ENCODE results near the gene C1QB. TPM values are rescaled to one million over a fixed set of nuclear protein-coding genes. Genes with fewer than 3 reads are reported as not detected.

The C1QB gene
- total and polyA plus RNA-seq, 2 experiments from 2014 or later, result not detected

- H3K27ac ChIP-seq, result no peak overlapping the region
- TF ChIP-seq, protein P1, sequence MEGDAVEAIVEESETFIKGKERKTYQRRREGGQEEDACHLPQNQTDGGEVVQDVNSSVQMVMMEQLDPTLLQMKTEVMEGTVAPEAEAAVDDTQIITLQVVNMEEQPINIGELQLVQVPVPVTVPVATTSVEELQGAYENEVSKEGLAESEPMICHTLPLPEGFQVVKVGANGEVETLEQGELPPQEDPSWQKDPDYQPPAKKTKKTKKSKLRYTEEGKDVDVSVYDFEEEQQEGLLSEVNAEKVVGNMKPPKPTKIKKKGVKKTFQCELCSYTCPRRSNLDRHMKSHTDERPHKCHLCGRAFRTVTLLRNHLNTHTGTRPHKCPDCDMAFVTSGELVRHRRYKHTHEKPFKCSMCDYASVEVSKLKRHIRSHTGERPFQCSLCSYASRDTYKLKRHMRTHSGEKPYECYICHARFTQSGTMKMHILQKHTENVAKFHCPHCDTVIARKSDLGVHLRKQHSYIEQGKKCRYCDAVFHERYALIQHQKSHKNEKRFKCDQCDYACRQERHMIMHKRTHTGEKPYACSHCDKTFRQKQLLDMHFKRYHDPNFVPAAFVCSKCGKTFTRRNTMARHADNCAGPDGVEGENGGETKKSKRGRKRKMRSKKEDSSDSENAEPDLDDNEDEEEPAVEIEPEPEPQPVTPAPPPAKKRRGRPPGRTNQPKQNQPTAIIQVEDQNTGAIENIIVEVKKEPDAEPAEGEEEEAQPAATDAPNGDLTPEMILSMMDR (IDR thresholded peaks at IDR 0.05; ENCODE audit: low read depth, low read length), result no peak
- no peaks in the 10 kb centered on the region for H3K9me3 ChIP-seq (ENCODE audit: low read depth)
- DNase-seq (ENCODE audit: low read depth in 1 of 2, low spot score in 1 of 2), result no peak
- no peak overlapping the region for H3K4me3 ChIP-seq
- peaks cover 23% of the 10 kb centered on the region for H3K4me1 ChIP-seq (ENCODE audit: low read depth)
- H3K36me3 ChIP-seq, result no peaks in the 10 kb centered on the region
- no peaks in the 10 kb centered on the region for H3K27me3 ChIP-seq
Observed at GRCh38 chr1:22708777-22709176, 55.7 kb downstream of the C1QB start.

- Histone ChIP-seq H3K4me3 (no peak overlapping the region), H3K27ac (no peak overlapping the region), H3K36me3 (no peaks in the 10 kb centered on the region), H3K4me1 (ENCODE audit: low read depth) (peaks cover 23% of the 10 kb centered on the region), H3K27me3 (no peaks in the 10 kb centered on the region), H3K9me3 (ENCODE audit: low read depth) (no peaks in the 10 kb centered on the region)
- no peak for DNase-seq (ENCODE audit: low read depth in 1 of 2, low spot score in 1 of 2)
- TF ChIP-seq, protein P1 (IDR thresholded peaks at IDR 0.05; ENCODE audit: low read depth, low read length), result peak; percentile 28
Observed at GRCh38 chr1:22709227-22709626, 56.2 kb downstream of the C1QB start.

DNA sequence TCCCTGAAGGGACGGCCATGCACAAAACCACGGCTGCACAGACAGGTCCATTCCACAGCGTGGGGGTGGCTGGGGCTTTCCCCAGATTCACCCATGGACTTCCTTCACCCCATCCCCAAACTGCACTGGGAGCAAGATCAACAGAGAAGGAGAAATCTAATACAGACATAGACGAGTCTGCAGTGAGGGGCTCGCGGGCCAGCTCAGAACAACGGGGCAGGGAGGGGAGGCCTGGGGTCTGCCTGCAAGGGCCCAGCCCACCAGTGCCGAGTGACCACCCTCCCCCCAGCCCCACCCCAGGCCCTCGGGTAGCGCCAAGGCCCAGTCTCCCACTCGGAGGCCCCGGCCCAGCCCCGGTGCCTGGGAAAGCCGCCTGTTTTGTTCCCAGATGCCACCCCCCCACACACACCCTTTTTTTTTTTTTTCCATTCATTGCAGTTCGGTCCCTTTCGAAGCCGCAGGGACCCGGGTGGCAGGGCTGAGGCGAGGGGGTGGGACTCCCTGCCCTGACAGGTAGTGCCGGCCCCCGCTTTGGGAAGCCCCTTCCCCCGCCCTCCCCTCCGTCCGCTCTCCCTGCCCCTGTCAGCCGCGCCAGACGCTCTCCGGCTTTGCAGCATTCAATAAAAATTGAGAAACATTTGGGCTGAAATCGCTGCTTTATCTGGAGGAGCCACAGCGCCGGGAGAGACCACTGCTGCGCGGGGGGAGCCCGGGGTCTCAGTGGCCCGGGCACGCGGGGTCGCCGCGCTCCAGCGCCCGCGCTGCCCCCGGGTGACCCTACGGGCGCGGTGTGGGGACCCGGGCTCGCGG lies 57.1 kb downstream of the C1QB start:
- no peaks in the 10 kb centered on the region for H3K9me3 ChIP-seq (ENCODE audit: low read depth)
- no peaks in the 10 kb centered on the region for H3K27me3 ChIP-seq
- peak overlapping the region; percentile 60 for H3K27ac ChIP-seq
- H3K36me3 ChIP-seq, result no peaks in the 10 kb centered on the region
- TF ChIP-seq, protein P1 (IDR thresholded peaks at IDR 0.05; ENCODE audit: low read depth, low read length), result no peak
- H3K4me3 ChIP-seq, result peak overlapping the region; percentile 82
- H3K4me1 ChIP-seq (ENCODE audit: low read depth), result peaks cover 23% of the 10 kb centered on the region
- peak; percentile 73 to 85 for DNase-seq (ENCODE audit: low read depth in 1 of 2, low spot score in 1 of 2)

- TF ChIP-seq, protein P1 (IDR thresholded peaks at IDR 0.05; ENCODE audit: low read depth, low read length), result no peak
- Histone ChIP-seq H3K4me3 (peak within 1 kb of the TSS; percentile 82), H3K36me3 (no peaks in the 10 kb centered on the region), H3K9me3 (ENCODE audit: low read depth) (no peaks in the 10 kb centered on the region), H3K4me1 (ENCODE audit: low read depth) (peaks cover 23% of the 10 kb centered on the region), H3K27ac (peak within 1 kb of the TSS; percentile 60), H3K27me3 (no peaks in the 10 kb centered on the region)
- peak in 1 of 2 donors; percentile 74 for DNase-seq (ENCODE audit: low read depth in 1 of 2, low spot score in 1 of 2)
Observed at GRCh38 chr1:22710701-22711049, 57.6 kb downstream of the C1QB start, which contains the start of gene EPHB2. TSS of gene EPHB2 (plus strand) at chr1:22710839. CDS start at chr1:22710983, 144 bp downstream.

DNA sequence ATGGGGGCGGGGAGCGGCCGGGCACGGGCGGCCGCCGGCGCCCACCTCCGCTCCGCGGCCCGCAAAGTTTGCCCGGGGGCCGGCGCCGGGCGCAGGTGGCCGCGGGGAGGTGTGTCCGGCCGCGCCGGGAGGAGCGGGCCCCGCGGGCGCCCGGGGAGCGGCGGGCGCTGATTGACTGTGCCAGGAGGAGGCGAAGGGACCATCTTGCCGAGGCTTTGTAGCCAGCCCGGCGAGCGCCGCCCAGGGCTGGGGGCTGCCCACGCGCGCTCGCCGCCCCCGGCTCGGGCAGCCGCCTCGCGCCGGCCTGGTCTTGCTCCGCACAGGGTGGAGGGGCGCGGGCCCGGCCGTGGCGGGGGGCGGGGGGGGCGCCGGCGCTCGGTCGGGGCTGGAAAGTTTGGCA lies 58.0 kb downstream of the C1QB start:
- peaks cover 23% of the 10 kb centered on the region for H3K4me1 ChIP-seq (ENCODE audit: low read depth)
- TF ChIP-seq, protein P1 (IDR thresholded peaks at IDR 0.05; ENCODE audit: low read depth, low read length), result no peak
- H3K9me3 ChIP-seq (ENCODE audit: low read depth), result no peaks in the 10 kb centered on the region
- H3K27ac ChIP-seq, result no peak overlapping the region
- no peaks in the 10 kb centered on the region for H3K36me3 ChIP-seq
- H3K4me3 ChIP-seq, result peak overlapping the region; percentile 82
- no peaks in the 10 kb centered on the region for H3K27me3 ChIP-seq
- peak; percentile 13 to 42 for DNase-seq (ENCODE audit: low read depth in 1 of 2, low spot score in 1 of 2)

Other genes with a start within 250 kb of the C1QB start
- gene ZBTB40, start 201.4 kb upstream of the C1QB start, total RNA-seq, result 14.1 and 18.1 TPM in 2 replicates
- gene ZBTB40, start 201.4 kb upstream of the C1QB start, polyA plus RNA-seq, result 8.3 and 8.5 TPM in 2 replicates
- gene EPHA8, start 89.7 kb upstream of the C1QB start, total RNA-seq, result 5.1 and 10.9 TPM in 2 replicates
- 4.7 and 13.2 TPM in 2 replicates for gene EPHA8, start 89.7 kb upstream of the C1QB start, polyA plus RNA-seq
- not detected in 2 replicates for gene C1QA, start 16.6 kb upstream of the C1QB start, total RNA-seq
- gene C1QA, start 16.6 kb upstream of the C1QB start, polyA plus RNA-seq, result not detected in 2 replicates
- not detected in 2 replicates for gene C1QC, start 9.6 kb upstream of the C1QB start, total RNA-seq
- not detected in 2 replicates for gene C1QC, start 9.6 kb upstream of the C1QB start, polyA plus RNA-seq
- 58.2 and 96.3 TPM in 2 replicates for gene EPHB2, start 57.6 kb downstream of the C1QB start, total RNA-seq
- 38.8 and 58.8 TPM in 2 replicates for gene EPHB2, start 57.6 kb downstream of the C1QB start, polyA plus RNA-seq

Data from cardiac muscle cell (in vitro differentiated cells and primary cell).